A549 (cell line): Measurements from ENCODE around the gene RFPL1. TPM values are rescaled to one million over a fixed set of nuclear protein-coding genes. Genes with fewer than 3 reads are reported as not detected.
"Not testable (repeated sequence)": the region's sequence is repeated elsewhere in the genome, so short reads cannot be mapped to it uniquely, and the experiment has no call there.

Source experiments
- ATAC-seq, 2 experiments: fragments of 200-7000 bp in 1 of 2; fragments of >200 bp in 1 of 2; cut with Nextera tagmentation in 1 of 2; cut with Tn5 transposase in 1 of 2; 3 replicates each; pipeline versions ENCODE4 v1.8.0 to v1.9.1; 2018 to 2020; ENCODE audit warnings: mild to moderate bottlenecking in 1 of 2, moderate library complexity in 1 of 2
- CTCF ChIA-PET: fragments of 300-600 bp; sonication (Branson Sonifier 250); formaldehyde crosslinking; extraction: SDS; loops from one replicate; lab custom pipeline; 2021; ENCODE audit warnings: antibody characterized with exemption, inconsistent platforms; lab: Yijun Ruan, JAX
- POLR2A ChIA-PET: fragments of 350-600 bp; formaldehyde crosslinking; extraction: SDS; loops from one replicate; lab custom pipeline; 2021; ENCODE audit warnings: antibody characterized with exemption, inconsistent platforms; lab: Yijun Ruan, JAX
- DNase-seq, 2 experiments: peaks; one replicate each; pipeline versions ENCODE4 v3.0.0 to v3.0.0-alpha.2; 2011 to 2016; ENCODE audit warnings: low read depth in 1 of 2, low spot score in 1 of 2
- FAIRE-seq: peaks from 2 replicates; lab custom pipeline; 2011; peaks lifted over from hg19 to GRCh38; lab: Jason Lieb, UNC
- H3K27ac ChIP-seq, 2 experiments: fragments of >200 bp; sonication (Bioruptor Twin); formaldehyde crosslinking; 3 replicates each; pipeline ENCODE4 v1.5.1; 2016 to 2017
- H3K4me1 ChIP-seq: fragments of >200 bp; sonication (Bioruptor Twin); formaldehyde crosslinking; 3 replicates; pipeline ENCODE4 v1.6.1; 2016
- H3K4me2 ChIP-seq: fragments of >200 bp; sonication (Bioruptor Twin); formaldehyde crosslinking; 3 replicates; pipeline ENCODE4 v1.6.1; 2016
- H3K4me3 ChIP-seq: fragments of >200 bp; sonication (Bioruptor Twin); formaldehyde crosslinking; 3 replicates; pipeline ENCODE4 v1.5.1; 2016
- H3K9me3 ChIP-seq: fragments of >200 bp; sonication (Bioruptor Twin); formaldehyde crosslinking; 3 replicates; pipeline ENCODE4 v1.6.1; 2016
- ATOH8 ChIP-seq: fragments of 250-450 bp; sonication (Bioruptor Pico); IDR thresholded peaks from 2 replicates; pipeline ENCODE4 v1.5.0; 2020; ENCODE audit warnings: low read depth, mild to moderate bottlenecking, moderate library complexity
- BCL3 ChIP-seq: fragments of >200 bp; sonication (Bioruptor Twin); formaldehyde crosslinking; IDR thresholded peaks from 3 replicates; pipeline ENCODE4 v1.6.1; 2016
- CBX2 ChIP-seq: fragments of 200-600 bp; sonication (generic); IDR thresholded peaks from 2 replicates; pipeline ENCODE4 v1.6.1; 2016; ENCODE audit warnings: low read depth, mild to moderate bottlenecking, borderline replicate concordance
- EHMT2 ChIP-seq: fragments of 200-600 bp; sonication (generic); IDR thresholded peaks from 2 replicates; pipeline ENCODE4 v1.6.1; 2016; ENCODE audit warnings: antibody characterized with exemption, low read depth, mild to moderate bottlenecking, moderate library complexity
- ESRRA ChIP-seq: fragments of 150-350 bp; IDR thresholded peaks from 2 replicates; pipeline ENCODE4 v1.6.1; 2014; ENCODE audit warnings: mild to moderate bottlenecking, low read length, borderline replicate concordance
- FOSB ChIP-seq: fragments of 250-450 bp; sonication (Bioruptor Pico); IDR thresholded peaks from 2 replicates; pipeline ENCODE4 v1.5.0; 2020; ENCODE audit warnings: mild to moderate bottlenecking, moderate library complexity
- FOXS1 ChIP-seq: fragments of 250-450 bp; sonication (Bioruptor Pico); IDR thresholded peaks from 2 replicates; pipeline ENCODE4 v1.5.0; 2020; ENCODE audit warnings: mild to moderate bottlenecking, moderate library complexity
- GATA3 ChIP-seq: IDR thresholded peaks from 2 replicates; pipeline ENCODE4 v1.6.1; 2012; ENCODE audit warnings: borderline replicate concordance
- HDAC2 ChIP-seq: fragments of 200-600 bp; sonication (generic); IDR thresholded peaks from 2 replicates; pipeline ENCODE4 v1.6.1; 2016
- HEYL ChIP-seq: fragments of 250-450 bp; sonication (Bioruptor Pico); IDR thresholded peaks from 2 replicates; pipeline ENCODE4 v1.8.0; 2021; ENCODE audit warnings: mild to moderate bottlenecking, moderate library complexity
- HOXB13 ChIP-seq: fragments of 250-450 bp; sonication (Bioruptor Pico); IDR thresholded peaks from 2 replicates; pipeline ENCODE4 v1.5.0; 2020; ENCODE audit warnings: low read depth, mild to moderate bottlenecking, moderate library complexity
- JUN ChIP-seq, 2 experiments: fragments of >200 bp; sonication (Bioruptor Twin); formaldehyde crosslinking; IDR thresholded peaks; 2 replicates in 1 of 2; 3 replicates in 1 of 2; pipeline ENCODE4 v1.6.1; 2016 to 2017
- MAX ChIP-seq: IDR thresholded peaks from 2 replicates; pipeline ENCODE4 v1.6.1; 2012
- MYC ChIP-seq: IDR thresholded peaks from 2 replicates; pipeline ENCODE4 v1.6.1; 2012; ENCODE audit warnings: mild to moderate bottlenecking, inconsistent platforms, low read length, improper control_type of control experiment, borderline replicate concordance
- NFE2L2 ChIP-seq: fragments of 150-350 bp; conservative IDR thresholded peaks from 2 replicates; pipeline ENCODE4 v1.6.1; 2014; ENCODE audit warnings: low read length
- PHF8 ChIP-seq: fragments of 200-600 bp; sonication (generic); IDR thresholded peaks from 2 replicates; pipeline ENCODE4 v1.6.1; 2016; ENCODE audit warnings: low read depth, mild to moderate bottlenecking, antibody characterized with exemption, moderate library complexity, borderline replicate concordance
- POLR2A ChIP-seq: IDR thresholded peaks from 2 replicates; pipeline ENCODE4 v1.6.1; 2012; ENCODE audit warnings: mild to moderate bottlenecking, low read length
- RFX5 ChIP-seq: fragments of 450-650 bp; IDR thresholded peaks from 2 replicates; pipeline ENCODE4 v1.7.1; 2014; ENCODE audit warnings: antibody characterized with exemption, mild to moderate bottlenecking, moderate library complexity
- SREBF2 ChIP-seq: fragments of 450-650 bp; IDR thresholded peaks from 2 replicates; pipeline ENCODE4 v1.6.1; 2014; ENCODE audit warnings: mild to moderate bottlenecking, moderate library complexity
- TFCP2L1 ChIP-seq: fragments of 250-450 bp; sonication (Bioruptor Pico); IDR thresholded peaks from 2 replicates; pipeline ENCODE4 v1.5.0; 2021; ENCODE audit warnings: mild to moderate bottlenecking
- ZC3H11A ChIP-seq: fragments of 450-650 bp; IDR thresholded peaks from 2 replicates; pipeline ENCODE4 v1.6.1; 2014; ENCODE audit warnings: antibody characterized with exemption, mild to moderate bottlenecking
- WGBS: methylation state at CpG from one replicate; pipeline ENCODE4 v1.1.6; 2017; ENCODE audit errors: missing lambda C conversion rate; 5-methylcytosine and 5-hydroxymethylcytosine counted together
- polyA plus RNA-seq, 4 experiments: library from polyadenylated mRNA; depleted of rRNA in 3 of 4; stranded (reverse); fragments of >200 nt; fragmentation: RNase III in 1 of 4; extraction: RNeasy Plus Mini Kit Qiagen cat#74134 plus additional on column Dnase treatment in 1 of 4; gene quantifications; 2 replicates in 3 of 4; 3 replicates in 1 of 4; pipeline ENCODE4 v1.2.3, GENCODE V29; 2011 to 2017
- TF ChIP-seq, protein P1 (sequence below): fragments of 200-600 bp; sonication (generic); IDR thresholded peaks from 2 replicates; pipeline ENCODE4 v1.6.1; 2016; ENCODE audit warnings: antibody characterized with exemption, mild to moderate bottlenecking, moderate library complexity
- TF ChIP-seq, protein P2 (sequence below): fragments of >200 bp; sonication (Bioruptor Twin); formaldehyde crosslinking; IDR thresholded peaks from 3 replicates; pipeline ENCODE4 v1.5.1; 2016

The RFPL1 gene
- polyA plus RNA-seq, 2 of the 4 experiments (the other 2 are of a cell fraction): not detected

GRCh38 chr22:29414951-29415591, 23.3 kb upstream of the RFPL1 start:
- H3K4me1 ChIP-seq, POLR2A ChIA-PET, FAIRE-seq, H3K9me3 ChIP-seq, CTCF ChIA-PET: not testable (repeated sequence)
- TF ChIP-seq PHF8: peak; percentile 23; the same call in 1 of the 2 replicates
- peak; percentile 48; the same call in 1 of the 2 replicates for TF ChIP-seq MAX
- peak; percentile 19; the same call in 1 of the 2 replicates for TF ChIP-seq POLR2A
- 5% methylated on average over 18 of the region's 23 CpGs for WGBS
- peak overlapping the region; percentile 91 for H3K4me2 ChIP-seq
- H3K4me3 ChIP-seq: peak overlapping the region; percentile 57
- DNase-seq: peak in 1 of 2 experiments; percentile 51
- peak; percentile 90 to 92 for ATAC-seq
- peak overlapping the region; percentile 77 to 87 for H3K27ac ChIP-seq

GRCh38 chr22:29418704-29419103, 19.7 kb upstream of the RFPL1 start:
- POLR2A ChIA-PET, CTCF ChIA-PET, H3K4me3 ChIP-seq, H3K9me3 ChIP-seq, FAIRE-seq, ATAC-seq, H3K27ac ChIP-seq, H3K4me1 ChIP-seq, DNase-seq, H3K4me2 ChIP-seq: not testable (repeated sequence)
- 50% methylated on average over 4 of the region's 5 CpGs for WGBS

GRCh38 chr22:29426476-29426875, 11.9 kb upstream of the RFPL1 start:
- H3K9me3 ChIP-seq: no peaks in the 10 kb centered on the region
- H3K4me3 ChIP-seq: no peak overlapping the region
- TF ChIP-seq EHMT2 (no peak), ATOH8 (CRISPR knock-in tag) (no peak), FOXS1 (CRISPR knock-in tag) (no peak), GATA3 (no peak), NFE2L2 (no peak), JUN (IDR thresholded peaks at IDR 0.05) (no peak), ZC3H11A (no peak), ESRRA (no peak), HEYL (no peak), MYC (no peak), CBX2 (no peak)
- no peak overlapping the region for H3K4me2 ChIP-seq
- no peaks in the 10 kb centered on the region for H3K4me1 ChIP-seq
- H3K27ac ChIP-seq: no peak overlapping the region
- WGBS: 85% methylated on average over 7 of the region's 7 CpGs
- DNase-seq: no peak
- CTCF ChIA-PET: no interaction called here
- POLR2A ChIA-PET: no interaction called here
- FAIRE-seq: no peak
- no peak for ATAC-seq

DNA sequence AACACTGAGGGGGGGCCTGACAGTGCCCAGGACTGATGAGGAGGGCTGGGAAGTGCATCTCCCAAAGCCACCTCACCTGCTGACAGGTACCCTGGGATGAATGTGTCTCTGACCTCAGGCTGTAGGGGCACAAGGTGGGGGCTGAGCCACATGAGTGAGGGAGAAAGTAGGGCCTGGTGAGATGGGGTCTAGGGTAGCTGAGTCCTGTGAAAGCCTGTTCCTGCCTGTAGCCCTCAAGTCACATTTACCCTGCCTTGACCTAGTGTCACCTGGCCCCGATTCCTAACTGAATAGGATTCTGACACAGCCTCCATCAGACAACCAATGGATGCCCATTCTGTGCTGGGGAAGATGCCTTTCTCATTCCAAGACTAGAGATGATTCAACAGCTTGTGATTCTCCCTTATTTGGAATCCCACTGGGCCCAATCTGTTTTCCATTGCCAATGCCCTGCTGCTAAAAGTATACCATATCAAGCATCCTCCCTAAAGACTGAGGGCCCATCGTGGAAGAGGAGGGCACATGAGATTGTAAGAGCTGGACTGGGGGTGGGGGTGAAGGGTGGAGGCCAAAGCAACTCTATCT, 11.1 kb upstream of the RFPL1 start:
- Histone ChIP-seq H3K4me3 (no peak overlapping the region), H3K9me3 (no peaks in the 10 kb centered on the region), H3K4me2 (no peak overlapping the region), H3K27ac (no peak overlapping the region), H3K4me1 (no peaks in the 10 kb centered on the region)
- ATAC-seq (no peak), FAIRE-seq (no peak), DNase-seq (no peak)
- WGBS: 36% methylated on average over 2 of the region's 2 CpGs
- POLR2A ChIA-PET: no interaction called here
- CTCF ChIA-PET: interaction anchor here (1.2 kb wide), 1 partner anchor 42 kb away, joined by 3 read pairs; no protein-coding TSS in a partner anchor
- TF ChIP-seq HDAC2 (no peak), BCL3 (no peak), TFCP2L1 (no peak), HOXB13 (no peak), SREBF2 (no peak), FOSB (CRISPR knock-in tag) (no peak), RFX5 (no peak)
- TF ChIP-seq, protein P1, sequence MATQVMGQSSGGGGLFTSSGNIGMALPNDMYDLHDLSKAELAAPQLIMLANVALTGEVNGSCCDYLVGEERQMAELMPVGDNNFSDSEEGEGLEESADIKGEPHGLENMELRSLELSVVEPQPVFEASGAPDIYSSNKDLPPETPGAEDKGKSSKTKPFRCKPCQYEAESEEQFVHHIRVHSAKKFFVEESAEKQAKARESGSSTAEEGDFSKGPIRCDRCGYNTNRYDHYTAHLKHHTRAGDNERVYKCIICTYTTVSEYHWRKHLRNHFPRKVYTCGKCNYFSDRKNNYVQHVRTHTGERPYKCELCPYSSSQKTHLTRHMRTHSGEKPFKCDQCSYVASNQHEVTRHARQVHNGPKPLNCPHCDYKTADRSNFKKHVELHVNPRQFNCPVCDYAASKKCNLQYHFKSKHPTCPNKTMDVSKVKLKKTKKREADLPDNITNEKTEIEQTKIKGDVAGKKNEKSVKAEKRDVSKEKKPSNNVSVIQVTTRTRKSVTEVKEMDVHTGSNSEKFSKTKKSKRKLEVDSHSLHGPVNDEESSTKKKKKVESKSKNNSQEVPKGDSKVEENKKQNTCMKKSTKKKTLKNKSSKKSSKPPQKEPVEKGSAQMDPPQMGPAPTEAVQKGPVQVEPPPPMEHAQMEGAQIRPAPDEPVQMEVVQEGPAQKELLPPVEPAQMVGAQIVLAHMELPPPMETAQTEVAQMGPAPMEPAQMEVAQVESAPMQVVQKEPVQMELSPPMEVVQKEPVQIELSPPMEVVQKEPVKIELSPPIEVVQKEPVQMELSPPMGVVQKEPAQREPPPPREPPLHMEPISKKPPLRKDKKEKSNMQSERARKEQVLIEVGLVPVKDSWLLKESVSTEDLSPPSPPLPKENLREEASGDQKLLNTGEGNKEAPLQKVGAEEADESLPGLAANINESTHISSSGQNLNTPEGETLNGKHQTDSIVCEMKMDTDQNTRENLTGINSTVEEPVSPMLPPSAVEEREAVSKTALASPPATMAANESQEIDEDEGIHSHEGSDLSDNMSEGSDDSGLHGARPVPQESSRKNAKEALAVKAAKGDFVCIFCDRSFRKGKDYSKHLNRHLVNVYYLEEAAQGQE: no peak
- TF ChIP-seq, protein P2, sequence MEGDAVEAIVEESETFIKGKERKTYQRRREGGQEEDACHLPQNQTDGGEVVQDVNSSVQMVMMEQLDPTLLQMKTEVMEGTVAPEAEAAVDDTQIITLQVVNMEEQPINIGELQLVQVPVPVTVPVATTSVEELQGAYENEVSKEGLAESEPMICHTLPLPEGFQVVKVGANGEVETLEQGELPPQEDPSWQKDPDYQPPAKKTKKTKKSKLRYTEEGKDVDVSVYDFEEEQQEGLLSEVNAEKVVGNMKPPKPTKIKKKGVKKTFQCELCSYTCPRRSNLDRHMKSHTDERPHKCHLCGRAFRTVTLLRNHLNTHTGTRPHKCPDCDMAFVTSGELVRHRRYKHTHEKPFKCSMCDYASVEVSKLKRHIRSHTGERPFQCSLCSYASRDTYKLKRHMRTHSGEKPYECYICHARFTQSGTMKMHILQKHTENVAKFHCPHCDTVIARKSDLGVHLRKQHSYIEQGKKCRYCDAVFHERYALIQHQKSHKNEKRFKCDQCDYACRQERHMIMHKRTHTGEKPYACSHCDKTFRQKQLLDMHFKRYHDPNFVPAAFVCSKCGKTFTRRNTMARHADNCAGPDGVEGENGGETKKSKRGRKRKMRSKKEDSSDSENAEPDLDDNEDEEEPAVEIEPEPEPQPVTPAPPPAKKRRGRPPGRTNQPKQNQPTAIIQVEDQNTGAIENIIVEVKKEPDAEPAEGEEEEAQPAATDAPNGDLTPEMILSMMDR: no peak
